K562 (cell line): ENCODE data around the gene PHAX.
"Not testable (repeated sequence)": the region's sequence is repeated elsewhere in the genome, so short reads cannot be mapped to it uniquely, and the experiment has no call there.

Experiments used
- CCAR2 ChIP-seq: fragments of 200-400 bp; formaldehyde crosslinking; IDR thresholded peaks from 2 replicates; pipeline ENCODE4 v1.6.1; 2017; ENCODE audit warnings: mild to moderate bottlenecking, low read depth, low read length
- NBN ChIP-seq: fragments of 450-650 bp; IDR thresholded peaks from 2 replicates; pipeline ENCODE4 v1.6.1; 2016; ENCODE audit warnings: low read depth, mild to moderate bottlenecking
- TF ChIP-seq, protein P1 (sequence below): sonication (generic); formaldehyde crosslinking; IDR thresholded peaks from 2 replicates; pipeline ENCODE4 v1.8.0; 2022; ENCODE audit warnings: missing genetic modification reagents, mild to moderate bottlenecking, borderline replicate concordance

DNA sequence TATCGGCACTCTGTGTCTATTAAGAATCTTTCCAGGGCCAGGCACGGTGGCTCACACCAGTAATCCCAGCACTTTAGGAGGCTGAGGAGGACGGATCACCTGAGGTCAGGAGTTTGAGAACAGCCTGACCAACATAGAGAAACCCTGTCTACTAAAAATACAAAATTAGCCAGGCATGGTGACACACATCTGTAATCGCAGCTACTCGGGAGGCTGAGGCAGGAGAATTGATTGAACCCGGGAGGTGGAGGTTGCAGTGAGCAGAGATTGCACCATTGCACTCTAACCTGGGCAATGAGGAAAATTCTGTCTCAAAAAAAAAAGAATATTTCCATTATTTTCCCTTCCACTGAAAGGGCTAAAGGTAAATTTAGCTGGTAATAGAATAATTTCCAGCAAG, 49.0 kb downstream of the PHAX start:
- TF ChIP-seq NBN, CCAR2: not testable (repeated sequence)
- TF ChIP-seq, protein P1, sequence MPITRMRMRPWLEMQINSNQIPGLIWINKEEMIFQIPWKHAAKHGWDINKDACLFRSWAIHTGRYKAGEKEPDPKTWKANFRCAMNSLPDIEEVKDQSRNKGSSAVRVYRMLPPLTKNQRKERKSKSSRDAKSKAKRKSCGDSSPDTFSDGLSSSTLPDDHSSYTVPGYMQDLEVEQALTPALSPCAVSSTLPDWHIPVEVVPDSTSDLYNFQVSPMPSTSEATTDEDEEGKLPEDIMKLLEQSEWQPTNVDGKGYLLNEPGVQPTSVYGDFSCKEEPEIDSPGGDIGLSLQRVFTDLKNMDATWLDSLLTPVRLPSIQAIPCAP (CRISPR knock-in tag), result not testable (repeated sequence)
